CD4-positive, alpha-beta T cell treated with Interleukin-6 at 100 ng/mL for 8 hours (primary cell): Measurements from ENCODE around the gene ASPM.
"Not testable (repeated sequence)": the region's sequence is repeated elsewhere in the genome, so short reads cannot be mapped to it uniquely, and the experiment has no call there.

Experiments
- DNase-seq: peaks from one replicate; pipeline ENCODE4 v3.0.0-alpha.2; 2020; ENCODE audit warnings: mixed read lengths, low spot score

Gene ASPM

DNA sequence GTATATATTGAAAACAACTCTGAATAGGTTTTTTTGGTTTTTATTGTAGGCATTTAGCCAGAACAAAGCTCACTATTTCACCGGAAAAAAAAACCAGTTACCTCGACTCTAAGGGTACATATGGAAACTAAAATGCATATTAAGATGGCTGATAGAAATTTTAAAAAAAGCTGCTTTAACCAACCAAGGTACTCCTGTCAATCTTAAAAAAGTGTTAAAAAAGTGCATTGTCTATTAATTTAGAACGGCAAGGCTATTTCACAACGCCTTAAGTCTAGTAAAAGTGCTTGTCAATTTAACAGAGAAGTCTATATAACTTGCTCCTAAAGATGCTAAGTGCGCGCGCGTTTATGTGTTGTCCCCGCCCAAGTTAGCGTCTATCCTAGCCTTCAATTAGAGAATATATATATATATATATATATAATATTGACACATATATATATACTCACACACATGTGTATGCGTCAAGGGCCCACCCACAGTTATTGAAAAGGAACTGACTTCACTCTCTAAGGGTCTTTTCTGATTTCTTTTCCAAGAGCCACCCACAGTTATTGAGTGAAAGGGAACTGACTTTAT lies 934 bp downstream of the ASPM start:
- no peak for DNase-seq

DNA sequence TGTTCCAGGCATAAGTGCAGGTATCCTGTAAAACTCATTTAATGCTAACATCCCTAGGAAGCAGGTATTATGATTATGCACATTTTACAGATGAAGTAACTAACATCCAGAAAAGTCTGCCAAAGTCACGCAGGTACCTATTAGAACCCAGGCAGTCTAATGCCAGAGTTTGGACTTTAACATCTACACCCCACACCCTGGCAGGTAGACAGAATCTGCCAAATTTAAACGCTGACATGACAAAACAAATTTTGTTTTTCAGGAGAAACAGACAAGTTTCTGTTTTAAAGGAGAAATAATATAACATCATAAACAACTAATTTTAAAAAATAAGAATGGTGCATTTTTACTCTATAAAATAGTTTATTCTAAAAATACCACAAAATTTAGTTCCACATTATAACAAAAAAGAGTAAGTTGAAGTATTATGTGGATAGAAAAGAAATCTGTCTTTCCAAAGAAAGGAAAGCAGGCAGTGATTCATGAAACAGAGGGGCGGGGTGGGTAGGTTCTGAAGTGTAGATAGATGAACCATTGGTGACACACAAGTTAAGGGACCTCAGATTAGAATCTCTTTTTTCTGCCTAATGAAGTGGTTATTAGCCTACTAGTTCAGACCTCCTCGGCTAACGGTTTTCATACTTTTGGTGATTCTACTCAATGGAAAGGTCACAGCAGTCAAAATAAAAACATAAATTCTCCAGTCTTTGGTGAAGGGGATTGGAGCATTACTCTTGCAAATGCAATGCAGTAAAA lies 1.7 kb downstream of the ASPM start:
- no peak for DNase-seq

DNA sequence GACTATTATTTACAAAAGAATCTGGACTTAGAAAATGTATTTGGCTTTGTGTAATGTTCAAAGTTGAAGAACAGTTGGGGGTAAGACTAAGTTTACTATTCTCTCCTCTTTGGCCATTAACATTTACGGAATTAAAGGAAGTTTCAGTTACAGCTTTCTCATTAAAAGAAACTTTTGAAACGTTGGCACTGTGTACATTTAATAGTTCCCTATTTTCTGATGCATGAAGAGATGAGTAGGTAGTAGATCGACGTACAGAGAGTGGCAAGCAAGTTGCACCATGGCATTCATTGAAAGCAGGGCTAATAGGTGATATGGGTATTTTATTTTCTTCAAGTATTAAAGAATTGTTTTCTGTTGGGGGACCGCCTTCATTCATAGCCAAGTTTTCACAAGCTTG lies 3.2 kb downstream of the ASPM start:
- DNase-seq: no peak

DNA sequence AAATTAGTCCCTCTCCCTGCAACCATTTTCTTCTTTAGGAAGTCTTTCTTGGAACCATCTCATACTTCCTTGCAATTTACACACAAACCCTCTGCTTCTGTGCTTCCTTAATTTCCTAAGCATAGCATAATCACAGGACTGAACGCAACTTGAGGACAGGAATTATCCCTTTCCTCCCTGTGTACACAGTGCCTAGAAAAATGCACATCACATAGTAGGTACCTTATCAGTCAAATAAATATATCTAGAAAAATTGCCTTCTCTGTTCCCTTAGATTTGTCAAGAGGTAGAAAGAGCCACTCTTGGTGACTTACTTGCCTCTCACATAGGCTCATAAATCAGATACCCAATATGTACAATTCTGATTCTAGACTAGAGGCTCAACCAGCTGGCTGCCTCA lies 4.9 kb downstream of the ASPM start:
- no peak for DNase-seq

DNA sequence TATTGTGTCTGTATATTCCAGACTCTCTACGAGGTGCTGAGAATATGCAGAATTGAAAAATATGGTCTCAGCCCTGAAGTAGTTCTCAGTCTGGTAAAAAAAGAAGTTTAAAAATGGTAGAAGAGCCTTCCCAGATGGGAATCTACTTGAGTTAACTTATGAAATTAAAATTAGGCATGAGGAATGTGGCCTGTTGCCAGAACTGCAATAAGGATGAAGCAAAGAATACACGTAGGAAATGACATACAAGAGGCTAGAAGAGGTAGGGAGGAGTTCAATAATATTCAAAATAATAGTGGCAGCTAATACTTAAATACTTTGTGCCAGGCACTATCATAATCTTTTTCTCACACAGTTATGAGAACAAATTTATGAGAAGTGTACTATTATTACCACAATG lies 6.3 kb downstream of the ASPM start:
- no peak for DNase-seq

DNA sequence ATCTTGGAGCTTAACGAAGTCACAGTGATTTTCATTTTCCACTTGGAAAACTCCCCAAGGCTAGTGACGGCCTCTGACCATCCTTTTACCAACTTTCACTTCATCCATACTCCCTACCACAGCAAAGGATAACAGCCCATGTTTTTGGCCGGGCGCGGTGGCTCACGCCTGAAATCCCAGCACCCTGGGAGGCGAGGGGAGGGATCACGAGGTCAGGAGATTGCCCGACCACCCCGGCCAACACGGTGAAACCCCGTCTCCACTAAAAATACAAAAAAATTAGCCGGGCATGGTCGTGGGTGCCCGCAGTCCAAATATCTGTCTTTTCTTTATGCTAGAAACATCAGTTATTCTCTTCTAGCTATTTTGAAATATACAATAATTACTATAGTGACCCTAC lies 7.3 kb downstream of the ASPM start:
- no peak for DNase-seq

DNA sequence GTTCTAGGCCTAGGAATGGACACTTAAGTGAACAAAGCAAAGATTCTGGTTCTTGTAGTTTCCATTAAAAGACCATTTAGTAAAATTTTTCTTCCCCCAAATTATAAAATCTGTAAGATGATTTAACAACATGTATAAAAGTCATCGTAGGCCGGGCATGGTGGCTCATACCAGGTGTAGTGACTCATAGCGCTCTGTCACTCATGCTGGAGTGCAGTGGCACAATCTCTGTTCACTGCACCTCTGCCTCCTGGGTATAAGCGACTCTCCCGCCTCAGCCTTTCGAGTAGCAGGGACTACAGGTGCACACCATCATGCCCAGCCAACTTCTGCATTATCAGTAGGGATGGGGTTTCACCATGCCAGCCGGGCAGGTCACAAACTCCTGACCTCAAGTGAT lies 9.1 kb downstream of the ASPM start:
- DNase-seq: no peak

DNA sequence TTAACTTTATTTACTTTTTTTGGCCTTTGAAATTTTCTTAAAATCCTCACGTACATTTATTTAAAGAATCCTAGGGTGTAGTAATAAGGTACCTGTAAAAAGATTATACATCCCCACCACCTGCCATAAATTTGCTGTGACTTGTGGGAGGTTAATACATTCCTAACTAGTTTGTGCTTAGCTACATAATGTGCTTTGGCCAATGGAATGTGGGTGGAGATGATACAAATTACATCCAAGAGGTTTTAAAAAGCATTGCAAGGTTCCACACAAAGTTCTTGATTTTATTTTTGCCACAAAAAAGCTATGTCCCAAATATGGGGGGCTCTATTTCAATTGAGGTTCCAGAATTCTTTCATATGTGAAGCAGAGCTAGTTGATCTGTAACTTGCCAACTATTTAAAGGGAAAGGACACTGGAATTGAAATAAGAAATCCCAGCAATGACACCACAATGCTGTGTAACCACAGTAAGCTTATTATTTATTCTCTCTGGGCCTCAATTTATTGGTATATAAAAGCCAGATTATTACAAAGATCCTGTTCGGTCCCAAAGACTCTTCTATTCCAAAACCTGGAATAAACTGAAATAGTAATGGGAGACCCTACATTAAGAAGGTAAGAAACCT lies 15.7 kb downstream of the ASPM start:
- no peak for DNase-seq

DNA sequence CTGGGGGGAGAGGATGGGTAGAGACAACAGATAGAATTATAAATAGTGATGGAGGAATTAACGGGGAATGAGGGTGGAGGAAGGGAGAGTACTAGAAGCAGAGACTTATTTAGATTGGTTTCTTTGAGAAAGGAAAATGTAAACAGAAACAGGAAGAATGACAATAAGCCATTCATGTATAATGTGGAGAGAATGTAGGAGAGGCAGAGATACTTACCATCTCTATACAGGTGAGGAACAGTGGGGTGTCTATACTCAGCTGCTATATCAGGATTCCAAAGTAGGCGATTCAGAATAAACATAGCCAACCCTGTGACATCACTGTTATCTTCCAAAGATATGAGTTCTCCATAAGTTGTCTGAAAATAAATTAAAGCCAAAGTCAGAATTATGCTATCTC lies 16.8 kb downstream of the ASPM start:
- no peak for DNase-seq

DNA sequence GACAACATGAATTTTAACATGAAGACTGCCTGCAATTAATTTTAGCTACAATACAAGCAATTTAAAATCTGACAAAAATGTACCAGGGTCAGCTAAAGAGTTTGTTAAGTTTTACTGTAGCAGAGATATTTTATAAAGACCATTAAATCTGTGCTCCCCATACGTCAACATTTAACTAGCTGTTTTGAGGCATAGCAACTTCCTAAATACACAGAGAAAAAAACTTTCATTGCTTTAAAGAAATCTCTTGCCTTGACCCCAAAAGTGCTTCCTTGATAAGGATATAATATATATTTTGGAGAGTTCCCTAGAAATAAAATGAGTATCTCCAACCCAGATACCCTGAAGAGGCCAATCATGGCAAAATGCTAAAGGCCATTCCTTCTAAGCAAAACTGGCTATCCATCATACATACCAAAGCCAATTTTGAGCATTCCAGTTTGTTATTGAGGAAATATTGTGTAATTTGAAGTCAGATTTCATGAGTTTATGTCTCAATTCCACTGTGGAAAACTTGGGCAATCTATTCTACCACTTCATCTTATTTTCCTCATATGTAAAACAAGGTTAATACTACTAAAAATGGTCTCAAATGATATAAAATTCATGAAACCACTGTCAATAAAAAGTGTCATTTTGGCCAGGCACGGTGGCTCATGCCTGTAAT lies 19.1 kb downstream of the ASPM start:
- no peak for DNase-seq

DNA sequence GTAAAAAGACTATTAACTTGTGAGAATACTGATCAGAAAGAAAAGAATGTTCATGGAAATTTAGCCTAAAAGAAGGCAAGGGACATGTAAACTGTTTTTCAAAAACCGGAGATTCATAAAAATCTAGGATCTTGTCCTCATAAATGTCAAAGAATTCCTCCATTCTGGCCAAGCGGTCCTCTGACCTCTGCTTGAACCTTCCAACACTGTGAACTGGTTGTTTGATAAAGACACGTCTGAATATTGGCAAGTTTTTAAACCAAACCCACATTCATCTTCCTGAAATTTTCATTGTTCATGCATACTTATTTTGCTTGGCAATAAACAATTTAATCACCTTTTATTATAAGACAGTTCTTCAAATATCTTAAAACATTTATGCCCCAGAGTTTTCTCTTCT lies 19.8 kb downstream of the ASPM start:
- no peak for DNase-seq

DNA sequence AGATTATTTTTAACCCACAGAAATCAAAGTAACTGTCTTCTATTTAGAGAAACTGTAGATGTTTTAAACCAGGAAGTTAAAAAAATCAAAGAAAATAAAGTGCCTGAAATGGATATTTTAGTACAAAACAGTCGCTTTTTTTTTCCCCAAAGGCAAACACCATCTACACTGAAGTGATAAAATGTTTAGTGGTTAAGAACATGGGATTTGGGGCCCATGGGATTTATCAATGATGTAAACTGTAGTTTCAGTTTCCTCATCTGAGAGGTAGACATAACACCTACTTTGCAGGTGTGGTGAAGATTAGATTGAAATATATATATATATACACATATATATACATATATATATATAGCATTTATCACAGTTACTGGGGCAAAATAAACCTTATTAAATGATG lies 22.1 kb downstream of the ASPM start:
- DNase-seq: no peak

DNA sequence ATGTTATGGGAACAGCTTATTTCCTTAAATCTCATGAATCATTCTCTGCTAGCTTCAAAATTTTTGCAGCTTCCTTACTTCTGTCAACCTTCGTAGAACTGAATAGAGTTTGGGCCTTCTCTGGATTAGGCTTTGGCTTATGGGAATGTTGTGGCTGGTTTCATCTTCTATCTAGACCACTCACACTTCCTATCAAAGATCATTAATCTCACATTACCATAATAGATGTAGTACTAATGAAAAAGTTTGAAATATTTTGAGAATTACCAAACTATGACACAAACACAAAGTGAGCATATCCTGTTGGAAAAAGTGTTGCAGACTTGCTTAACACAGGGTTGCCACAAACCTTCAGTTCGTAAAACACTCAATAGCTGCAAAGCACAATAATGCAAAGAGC lies 30.3 kb downstream of the ASPM start:
- DNase-seq: no peak

DNA sequence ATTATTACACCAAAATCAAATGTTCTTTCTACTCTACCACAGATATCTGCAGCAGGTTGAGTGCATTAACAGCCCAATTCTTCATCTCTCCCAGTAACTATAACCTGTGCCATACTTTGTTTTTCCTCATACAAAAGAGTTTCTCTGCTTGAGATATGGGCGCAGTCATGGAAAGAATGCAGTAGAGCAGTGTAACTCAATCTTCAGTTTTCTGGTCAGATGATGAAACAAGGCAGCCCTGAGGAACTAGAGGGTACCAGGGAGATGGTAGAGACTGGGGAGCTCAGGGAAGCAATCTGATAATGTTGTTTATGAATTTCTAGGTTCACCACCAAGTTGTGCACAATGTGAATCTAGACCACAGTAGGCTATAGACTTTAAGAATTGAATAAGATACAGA lies 39.6 kb downstream of the ASPM start:
- DNase-seq: no peak

DNA sequence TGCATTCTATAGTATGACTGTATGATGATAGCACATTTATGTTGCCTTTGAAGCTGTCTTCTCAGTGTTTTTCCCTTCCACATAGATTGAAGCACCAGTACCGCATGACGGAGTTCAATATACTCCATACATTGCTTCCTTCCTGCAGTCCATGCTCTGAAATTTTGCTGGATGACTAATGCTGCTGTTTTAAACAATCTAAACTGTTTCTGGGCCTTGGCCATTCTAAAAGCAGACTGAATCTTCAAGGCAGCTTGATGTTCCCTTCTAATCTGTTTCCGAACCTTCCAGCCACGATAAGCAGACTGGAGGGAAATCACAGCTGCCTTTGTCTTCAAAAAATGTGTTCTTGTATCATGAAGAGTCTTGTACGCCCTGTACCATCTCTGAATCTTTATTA lies 43.2 kb downstream of the ASPM start:
- no peak for DNase-seq

DNA sequence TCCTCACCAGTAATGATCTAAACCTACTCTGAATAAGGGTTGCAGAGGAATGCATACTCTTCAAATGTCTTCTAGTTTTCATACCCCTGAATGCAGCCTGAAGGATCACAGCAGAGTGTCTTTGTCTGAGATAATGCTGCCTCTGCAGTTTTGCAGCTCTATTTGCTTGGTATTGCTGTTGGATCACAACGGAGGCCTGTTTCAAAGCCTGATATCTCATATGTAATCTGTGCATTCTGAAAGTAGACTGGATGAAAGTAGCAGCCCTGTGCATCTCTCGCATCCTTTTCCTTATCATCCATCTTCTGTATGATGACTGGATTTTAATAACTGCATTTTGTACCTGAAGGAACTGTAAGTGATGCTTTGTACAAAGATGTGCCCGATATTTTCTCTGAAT lies 44.5 kb downstream of the ASPM start:
- no peak for DNase-seq

DNA sequence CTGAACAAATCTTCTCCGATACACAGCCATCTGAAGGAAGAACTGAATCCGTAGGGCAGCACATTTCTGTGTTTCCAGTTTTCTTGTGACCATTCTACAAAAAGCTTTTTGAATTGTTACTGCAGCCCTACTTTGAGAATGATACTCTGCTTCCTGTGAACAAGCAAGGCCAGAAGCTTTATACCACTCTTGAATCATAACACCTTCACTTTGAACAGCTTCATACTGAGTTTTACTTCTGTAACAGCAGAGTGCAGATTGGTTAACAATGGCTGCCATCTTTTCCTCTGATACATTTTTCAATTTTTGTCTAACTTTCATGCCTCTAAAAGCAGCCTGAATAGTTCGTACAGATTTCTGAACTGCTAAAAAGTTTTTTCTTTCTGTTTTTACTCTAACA lies 45.8 kb downstream of the ASPM start:
- DNase-seq: no peak

DNA sequence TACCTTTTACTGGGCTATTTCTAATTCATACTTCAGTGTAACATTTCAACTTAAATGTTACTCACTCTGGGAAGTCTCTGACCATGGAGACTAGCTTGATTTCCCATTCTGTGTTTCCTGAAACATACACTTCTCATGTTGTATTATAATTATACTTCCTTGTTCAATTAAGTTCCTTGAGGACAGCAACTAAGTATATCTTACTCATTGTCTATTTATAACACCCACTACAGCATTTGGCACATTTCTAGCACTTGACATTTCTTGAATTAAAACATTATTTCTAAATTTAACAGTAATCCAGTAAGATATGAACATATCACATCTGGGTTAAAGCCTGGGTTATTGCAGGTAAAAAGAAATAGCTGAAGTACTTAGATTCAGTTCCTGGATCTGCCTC lies 47.0 kb downstream of the ASPM start:
- DNase-seq: no peak

DNA sequence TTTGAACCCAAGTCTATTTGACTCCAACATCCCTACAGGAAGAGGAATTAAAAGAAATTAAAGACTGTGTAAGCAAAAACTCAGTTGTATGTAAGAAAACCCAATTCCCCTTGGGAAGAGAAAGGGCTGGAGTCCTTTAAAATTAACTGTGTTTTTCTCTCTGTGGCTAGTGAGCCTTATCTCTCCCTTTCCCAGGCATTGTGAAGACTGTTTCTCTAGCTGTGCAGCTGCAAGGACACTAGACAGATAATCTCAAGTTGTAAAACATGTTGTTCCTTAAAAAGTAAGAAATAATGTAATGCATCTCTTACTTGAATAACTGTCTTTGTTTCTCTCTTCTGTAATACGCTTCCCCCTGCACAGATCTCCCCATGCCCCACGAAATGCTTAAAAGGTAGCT lies 49.5 kb downstream of the ASPM start:
- DNase-seq: not testable (repeated sequence)

DNA sequence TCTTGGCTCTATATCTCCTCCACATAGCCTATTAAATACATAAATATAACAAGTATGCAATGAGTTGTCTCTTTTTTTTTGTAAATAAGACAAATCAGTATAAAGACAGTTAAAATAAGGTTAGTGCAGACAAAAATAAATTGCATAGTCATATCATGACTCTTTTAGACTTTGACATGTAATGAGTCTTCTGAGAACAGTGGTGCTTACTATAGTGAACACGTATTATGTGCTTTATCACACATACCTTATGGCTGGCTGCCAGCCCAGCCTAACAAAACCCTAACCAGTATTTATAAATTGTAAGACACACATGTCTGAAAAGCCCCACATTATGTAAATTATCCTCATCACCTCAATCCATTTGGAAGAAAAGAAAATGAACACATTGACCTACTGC lies 50.3 kb downstream of the ASPM start:
- DNase-seq: no peak

DNA sequence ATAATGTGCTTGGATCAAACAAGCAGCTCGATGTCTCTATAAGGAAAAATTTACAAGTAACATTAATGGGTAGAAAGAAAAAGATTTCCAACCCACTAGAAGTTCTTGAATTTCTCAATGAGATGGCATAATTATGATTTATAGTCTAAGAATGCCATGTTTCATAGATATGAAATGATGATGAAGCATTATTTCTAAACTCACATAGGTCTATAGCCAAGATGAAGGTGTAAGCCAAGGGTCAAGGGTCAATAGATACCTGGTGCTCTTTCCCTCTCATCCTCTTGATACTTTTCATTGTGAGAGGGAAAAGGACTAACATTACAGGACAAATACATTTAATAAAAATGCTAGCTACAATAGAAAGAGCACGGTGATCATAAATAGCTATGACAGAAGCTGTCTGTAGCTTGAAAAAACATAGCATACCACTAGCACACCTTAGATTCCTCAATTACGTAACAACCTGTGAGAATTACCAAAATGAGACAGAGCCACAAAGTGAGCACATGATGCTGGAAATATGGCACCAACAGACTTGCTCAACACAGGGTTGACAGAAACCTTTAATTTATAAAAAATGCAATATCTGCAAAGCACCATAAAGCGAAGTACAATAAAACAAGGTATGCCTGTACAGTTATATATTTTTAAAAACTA lies 53.1 kb downstream of the ASPM start:
- DNase-seq: no peak

DNA sequence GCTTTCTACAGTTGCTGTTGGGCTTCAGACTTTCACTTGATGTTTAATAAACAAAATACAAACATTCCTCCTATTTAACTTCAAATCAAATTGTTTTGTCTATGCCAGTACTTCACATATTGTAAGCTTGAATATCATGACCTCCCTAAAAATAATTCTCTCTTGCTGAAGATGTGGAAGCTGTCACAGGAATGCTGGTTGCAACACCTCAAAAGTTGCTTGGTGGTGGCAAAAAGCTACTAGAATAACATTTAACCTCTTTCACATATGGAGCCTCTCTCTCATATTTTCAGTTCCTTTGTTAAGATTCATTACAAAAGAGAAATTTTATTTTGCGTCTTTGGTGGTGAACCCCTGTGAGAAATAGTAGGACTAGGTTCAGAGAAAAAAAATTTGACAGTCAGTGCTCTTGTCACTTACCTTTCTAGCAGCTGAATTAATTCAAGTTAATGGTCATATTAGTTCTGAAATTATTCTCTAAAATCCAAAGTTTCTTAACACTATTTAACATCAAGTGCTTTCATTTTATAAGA lies 53.9 kb downstream of the ASPM start:
- DNase-seq: no peak
